ENCODE data around the gene MYG1. TPM values are rescaled to one million over a fixed set of nuclear protein-coding genes. Genes with fewer than 3 reads are reported as not detected.
"Not testable (repeated sequence)": the region's sequence is repeated elsewhere in the genome, so short reads cannot be mapped to it uniquely, and the experiment has no call there.

The MYG1 gene
- total and polyA plus RNA-seq, 4 experiments from 2014 or later = 46.0 to 78.2 (median 56.6) TPM

- Mint-ChIP-seq H3K4me3 (peak overlapping the region in 1 of 8 donors; percentile 18), H3K27ac (peak overlapping the region in 1 of 7 donors; percentile 64), H3K27me3 (peaks cover 13 to 42% of the 10 kb centered on the region in 2 donors)
- H3K27me3 ChIP-seq (ENCODE audit: insufficient read depth, low read length) = peaks cover 12% of the 10 kb centered on the region
- H3K27ac ChIP-seq (ENCODE audit: low read depth, low read length); H3K4me3 ChIP-seq (ENCODE audit: low read length in 2 of 2); DNase-seq; H3K4me1 ChIP-seq (ENCODE audit: insufficient read depth, low read length); H3K4me1 Mint-ChIP-seq; intact Hi-C loops (cut with micrococcal nuclease); H3K36me3 ChIP-seq (ENCODE audit: insufficient read depth, low read length); H3K9me3 Mint-ChIP-seq; H3K9me3 ChIP-seq (ENCODE audit: control insufficient read depth in 1 of 2, low read length in 2 of 2); H3K36me3 Mint-ChIP-seq: not testable (repeated sequence)
- ChIA-PET CTCF (ENCODE audit: partially characterized antibody) (interaction anchor here (0.7 to 2.6 kb wide), 6 partner anchors 11 to 235 kb away, joined by 3 to 8 read pairs (median 3); partner anchors contain the start of genes AAAS and IGFBP6), POLR2A (ENCODE audit: partially characterized antibody) (interaction anchor here (2.5 kb wide), 1 partner anchor 11 kb away, joined by 8 read pairs; the partner anchor contains the start of gene AAAS)
Observed at GRCh38 chr12:53332339-53332738, 32.8 kb downstream of the MYG1 start.

DNA sequence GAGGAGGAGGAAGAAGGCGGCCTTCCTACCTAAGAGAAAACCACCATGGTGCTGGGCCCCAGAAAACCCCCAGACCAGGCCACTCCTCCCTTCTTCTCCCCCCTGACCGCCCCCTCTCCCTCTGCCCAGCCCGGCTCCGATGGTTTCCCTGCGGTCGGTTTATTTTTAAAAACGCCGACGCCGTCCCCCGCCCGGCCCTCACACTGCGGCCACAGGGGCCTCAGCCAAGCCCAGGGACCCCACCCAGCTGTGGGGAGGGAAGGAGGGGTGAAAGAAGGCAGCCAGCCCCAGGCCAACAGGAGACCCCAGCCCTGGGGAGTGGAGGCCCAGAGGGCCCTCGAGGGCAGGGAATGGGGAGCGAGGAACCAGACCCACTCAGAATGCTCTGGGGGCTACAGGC lies 33.2 kb downstream of the MYG1 start:
- no peak for DNase-seq
- Mint-ChIP-seq H3K9me3 (no peaks in the 10 kb centered on the region), H3K27me3 (peaks cover 14 to 46% of the 10 kb centered on the region in 2 donors), H3K27ac (no peak overlapping the region), H3K4me3 (no peak overlapping the region), H3K36me3 (no peaks in the 10 kb centered on the region), H3K4me1 (peaks cover 0 to 6% (median under 1%) of the 10 kb centered on the region in 4 donors)
- Histone ChIP-seq H3K4me1 (ENCODE audit: insufficient read depth, low read length) (no peaks in the 10 kb centered on the region), H3K4me3 (ENCODE audit: low read length in 2 of 2) (no peak overlapping the region), H3K36me3 (ENCODE audit: insufficient read depth, low read length) (no peaks in the 10 kb centered on the region), H3K27me3 (ENCODE audit: insufficient read depth, low read length) (peaks cover 16% of the 10 kb centered on the region), H3K9me3 (ENCODE audit: control insufficient read depth in 1 of 2, low read length in 2 of 2) (no peaks in the 10 kb centered on the region), H3K27ac (ENCODE audit: low read depth, low read length) (no peak overlapping the region)
- POLR2A ChIA-PET (ENCODE audit: partially characterized antibody) = interaction anchor here (2.5 kb wide), 1 partner anchor 11 kb away, joined by 8 read pairs; the partner anchor contains the start of gene AAAS
- intact Hi-C loops (cut with micrococcal nuclease) = no loop called here
- CTCF ChIA-PET (ENCODE audit: partially characterized antibody) = interaction anchor here (0.7 to 1.0 kb wide), 3 partner anchors 11 to 235 kb away, joined by 3 to 5 read pairs (median 3); partner anchors contain the start of genes AAAS and IGFBP6

- Mint-ChIP-seq H3K27me3 (peaks cover 19 to 51% of the 10 kb centered on the region in 2 donors), H3K9me3 (no peaks in the 10 kb centered on the region), H3K4me3 (no peak overlapping the region), H3K27ac (no peak overlapping the region), H3K4me1 (peaks cover 0 to 7% (median 2%) of the 10 kb centered on the region in 4 donors), H3K36me3 (no peaks in the 10 kb centered on the region)
- H3K4me1 ChIP-seq (ENCODE audit: insufficient read depth, low read length) = no peaks in the 10 kb centered on the region
- peaks cover 21% of the 10 kb centered on the region for H3K27me3 ChIP-seq (ENCODE audit: insufficient read depth, low read length)
- ChIA-PET CTCF (ENCODE audit: partially characterized antibody) (interaction anchor here (0.6 kb wide), 1 partner anchor 13 kb away, joined by 3 read pairs; no protein-coding TSS in a partner anchor), POLR2A (ENCODE audit: partially characterized antibody) (no interaction called here)
- no peak for DNase-seq
- H3K9me3 ChIP-seq (ENCODE audit: control insufficient read depth in 1 of 2, low read length in 2 of 2) = no peaks in the 10 kb centered on the region
- no peak overlapping the region for H3K4me3 ChIP-seq (ENCODE audit: low read length in 2 of 2)
- no peaks in the 10 kb centered on the region for H3K36me3 ChIP-seq (ENCODE audit: insufficient read depth, low read length)
- H3K27ac ChIP-seq (ENCODE audit: low read depth, low read length) = no peak overlapping the region
- intact Hi-C loops (cut with micrococcal nuclease) = no loop called here
Observed at GRCh38 chr12:53333289-53333688, 33.8 kb downstream of the MYG1 start.

DNA sequence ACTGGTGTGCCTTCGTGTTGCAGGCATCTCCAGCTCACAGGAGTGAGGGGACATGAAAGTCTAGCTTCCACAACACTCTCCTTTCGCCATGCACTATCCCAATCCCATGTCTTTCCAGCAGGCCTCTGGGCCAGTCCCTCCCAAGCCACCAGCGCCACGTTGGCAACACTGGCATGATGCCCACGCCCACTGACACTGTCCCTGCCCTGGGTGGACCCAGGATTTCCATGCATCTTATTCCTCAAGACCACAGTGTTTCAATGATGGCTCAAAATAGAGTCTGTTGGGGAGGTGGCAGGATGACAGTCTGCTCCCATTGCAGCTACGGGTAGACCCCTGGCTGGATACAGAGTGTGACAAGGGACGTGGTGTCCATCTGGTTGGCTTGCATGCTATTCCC lies 34.4 kb downstream of the MYG1 start:
- Mint-ChIP-seq H3K4me1 (peaks cover 0 to 7% (median 2%) of the 10 kb centered on the region in 4 donors), H3K4me3 (no peak overlapping the region), H3K27ac (peak overlapping the region in 2 of 7 donors; percentile 17 to 29), H3K27me3 (peaks cover 21 to 54% of the 10 kb centered on the region in 2 donors), H3K36me3 (no peaks in the 10 kb centered on the region), H3K9me3 (no peaks in the 10 kb centered on the region)
- no peak for DNase-seq
- intact Hi-C loops (cut with micrococcal nuclease) = no loop called here
- Histone ChIP-seq H3K27me3 (ENCODE audit: insufficient read depth, low read length) (peaks cover 22% of the 10 kb centered on the region), H3K9me3 (ENCODE audit: control insufficient read depth in 1 of 2, low read length in 2 of 2) (no peaks in the 10 kb centered on the region), H3K36me3 (ENCODE audit: insufficient read depth, low read length) (no peaks in the 10 kb centered on the region), H3K27ac (ENCODE audit: low read depth, low read length) (no peak overlapping the region), H3K4me1 (ENCODE audit: insufficient read depth, low read length) (no peaks in the 10 kb centered on the region), H3K4me3 (ENCODE audit: low read length in 2 of 2) (no peak overlapping the region)
- ChIA-PET POLR2A (ENCODE audit: partially characterized antibody) (no interaction called here), CTCF (ENCODE audit: partially characterized antibody) (interaction anchor here (0.6 to 2.3 kb wide), 2 partner anchors 13 to 87 kb away, joined by 3 to 7 read pairs; no protein-coding TSS in a partner anchor)

DNA sequence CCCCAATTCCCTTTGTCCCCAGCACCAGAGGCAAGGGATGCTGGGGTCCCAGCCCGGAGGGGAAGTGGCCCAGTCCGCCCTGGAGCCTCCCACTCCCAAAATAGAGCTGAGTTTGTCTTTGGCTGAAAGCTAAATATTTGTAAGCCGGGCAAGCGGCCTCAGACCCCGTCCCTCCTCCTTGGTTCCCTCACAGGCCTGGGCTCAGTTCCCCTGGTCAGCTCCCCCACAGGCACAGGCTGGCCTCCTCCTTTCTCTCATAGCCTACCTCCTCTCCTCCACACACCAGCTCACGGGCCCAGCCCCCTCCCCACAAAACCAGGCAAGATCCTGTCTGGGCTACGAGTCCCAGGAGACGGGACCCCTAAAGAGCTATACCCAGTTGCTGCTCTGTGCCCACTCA lies 35.3 kb downstream of the MYG1 start:
- Mint-ChIP-seq H3K4me1 (peaks cover 0 to 7% (median 2%) of the 10 kb centered on the region in 4 donors), H3K27ac (no peak overlapping the region), H3K9me3 (no peaks in the 10 kb centered on the region), H3K27me3 (peaks cover 21 to 53% of the 10 kb centered on the region in 2 donors), H3K36me3 (no peaks in the 10 kb centered on the region), H3K4me3 (no peak overlapping the region)
- no peaks in the 10 kb centered on the region for H3K4me1 ChIP-seq (ENCODE audit: insufficient read depth, low read length)
- ChIA-PET CTCF (ENCODE audit: partially characterized antibody) (interaction anchor here (1.0 to 2.3 kb wide), 3 partner anchors 11 to 86 kb away, joined by 5 to 15 read pairs (median 7); no protein-coding TSS in a partner anchor), POLR2A (ENCODE audit: partially characterized antibody) (interaction anchor here (0.9 to 1.2 kb wide), 2 partner anchors 10 to 14 kb away, joined by 3 to 4 read pairs; partner anchors contain the start of gene AAAS)
- no peak for DNase-seq
- no peak overlapping the region for H3K27ac ChIP-seq (ENCODE audit: low read depth, low read length)
- intact Hi-C loops (cut with micrococcal nuclease) = no loop called here
- no peak overlapping the region for H3K4me3 ChIP-seq (ENCODE audit: low read length in 2 of 2)
- peaks cover 22% of the 10 kb centered on the region for H3K27me3 ChIP-seq (ENCODE audit: insufficient read depth, low read length)
- no peaks in the 10 kb centered on the region for H3K9me3 ChIP-seq (ENCODE audit: control insufficient read depth in 1 of 2, low read length in 2 of 2)
- H3K36me3 ChIP-seq (ENCODE audit: insufficient read depth, low read length) = no peaks in the 10 kb centered on the region

GRCh38 chr12:53336181-53336681 lies 36.7 kb downstream of the MYG1 start, which contains the start of gene SP7:
TSS of gene SP7 (minus strand) at chr12:53336354. CDS start at chr12:53335646, 708 bp downstream.
- no peak for DNase-seq
- Histone ChIP-seq H3K36me3 (ENCODE audit: insufficient read depth, low read length) (no peaks in the 10 kb centered on the region), H3K4me3 (ENCODE audit: low read length in 2 of 2) (no peak within 1 kb of the TSS), H3K4me1 (ENCODE audit: insufficient read depth, low read length) (no peaks in the 10 kb centered on the region), H3K27ac (ENCODE audit: low read depth, low read length) (no peak within 1 kb of the TSS), H3K9me3 (ENCODE audit: control insufficient read depth in 1 of 2, low read length in 2 of 2) (no peaks in the 10 kb centered on the region), H3K27me3 (ENCODE audit: insufficient read depth, low read length) (peaks cover 22% of the 10 kb centered on the region)
- POLR2A ChIA-PET (ENCODE audit: partially characterized antibody) = no interaction called here
- peak within 1 kb of the TSS in 1 of 7 donors; percentile 11 for H3K27ac Mint-ChIP-seq
- H3K27me3 Mint-ChIP-seq = peaks cover 21 to 52% of the 10 kb centered on the region in 2 donors
- H3K36me3 Mint-ChIP-seq = no peaks in the 10 kb centered on the region
- peak within 1 kb of the TSS in 1 of 8 donors; percentile 6 for H3K4me3 Mint-ChIP-seq
- H3K9me3 Mint-ChIP-seq = peaks cover 0 to 1% (median 0%) of the 10 kb centered on the region in 8 donors
- H3K4me1 Mint-ChIP-seq = peaks cover 0 to 7% (median 2%) of the 10 kb centered on the region in 4 donors
- CTCF ChIA-PET (ENCODE audit: partially characterized antibody) = interaction anchor here (2.3 kb wide), 2 partner anchors 9 to 85 kb away, joined by 7 to 15 read pairs; no protein-coding TSS in a partner anchor
- intact Hi-C loops (cut with micrococcal nuclease) = no loop called here

DNA sequence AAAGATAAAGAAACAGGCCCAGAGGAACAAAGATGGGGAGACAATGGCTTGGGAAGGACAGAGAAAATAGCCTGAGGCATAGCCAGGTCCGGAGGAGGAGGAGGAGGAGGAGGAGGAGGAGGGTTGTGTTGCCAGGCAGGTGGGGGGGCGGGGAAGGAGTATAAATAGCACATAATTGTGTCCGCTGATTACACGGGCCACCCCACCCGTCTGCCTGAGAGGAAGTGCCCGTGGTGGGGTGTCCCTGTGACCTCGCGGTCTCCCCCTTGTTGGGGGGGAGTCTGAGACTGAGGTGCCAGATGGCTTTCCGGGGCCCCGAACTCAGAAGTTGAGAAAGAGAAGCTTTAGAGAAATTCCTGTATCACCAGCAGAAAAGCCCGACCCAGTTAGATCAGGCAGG lies 38.5 kb downstream of the MYG1 start:
- Histone ChIP-seq H3K27ac (ENCODE audit: low read depth, low read length) (no peak overlapping the region), H3K4me1 (ENCODE audit: insufficient read depth, low read length) (no peaks in the 10 kb centered on the region), H3K9me3 (ENCODE audit: control insufficient read depth in 1 of 2, low read length in 2 of 2) (no peaks in the 10 kb centered on the region), H3K27me3 (ENCODE audit: insufficient read depth, low read length) (peaks cover 22% of the 10 kb centered on the region), H3K4me3 (ENCODE audit: low read length in 2 of 2) (no peak overlapping the region), H3K36me3 (ENCODE audit: insufficient read depth, low read length) (no peaks in the 10 kb centered on the region)
- H3K36me3 Mint-ChIP-seq = no peaks in the 10 kb centered on the region
- H3K27ac Mint-ChIP-seq = peak overlapping the region in 2 of 7 donors; percentile 17 to 68
- no peak overlapping the region for H3K4me3 Mint-ChIP-seq
- ChIA-PET CTCF (ENCODE audit: partially characterized antibody) (interaction anchor here (1.9 kb wide), 1 partner anchor 14 kb away, joined by 11 read pairs; no protein-coding TSS in a partner anchor), POLR2A (ENCODE audit: partially characterized antibody) (no interaction called here)
- peaks cover 20 to 44% of the 10 kb centered on the region in 2 donors for H3K27me3 Mint-ChIP-seq
- peaks cover 0 to 1% (median 0%) of the 10 kb centered on the region in 8 donors for H3K9me3 Mint-ChIP-seq
- intact Hi-C loops (cut with micrococcal nuclease) = no loop called here
- no peak for DNase-seq
- peaks cover 0 to 10% (median 2%) of the 10 kb centered on the region in 4 donors for H3K4me1 Mint-ChIP-seq
